IMR-90 (cell line): ENCODE measurements around the gene GOLGA6L2. TPM values are rescaled to one million over a fixed set of nuclear protein-coding genes. Genes with fewer than 3 reads are reported as not detected.

Source experiments
- ATAC-seq: fragments of 200-7000 bp; cut with Tn5 transposase; 2 replicates; pipeline ENCODE4 v1.9.1; 2020; ENCODE audit warnings: low read depth, mild to moderate bottlenecking, moderate library complexity
- BruUV-seq: library from RNA; stranded (reverse); fragments of 400-500 nt; replicated peaks from 2 replicates; lab custom pipeline; 2021; lab: Mats Ljungman, UMichigan
- CTCF ChIA-PET: fragments of 300-600 bp; formaldehyde crosslinking; extraction: SDS; loops from one replicate; lab custom pipeline; 2021; ENCODE audit warnings: antibody characterized with exemption; lab: Yijun Ruan, JAX
- POLR2A ChIA-PET: fragments of 300-600 bp; sonication (Branson Sonifier 250); formaldehyde crosslinking; loops from one replicate; lab custom pipeline; 2022; ENCODE audit warnings: antibody characterized with exemption; ENCODE audit not compliant: unreplicated experiment; lab: Charles Lee
- DNase-seq: peaks from one replicate; pipeline ENCODE4 v3.0.0; 2013
- H2AFZ ChIP-seq: replicated peaks from 2 replicates; pipeline ENCODE3; 2013; ENCODE audit warnings: low read length, mild to moderate bottlenecking; ENCODE audit not compliant: poor library complexity
- H2AK5ac ChIP-seq: 2 replicates; pipeline ENCODE4 v1.6.1; 2013; ENCODE audit warnings: low read depth, low read length, inconsistent platforms
- H2AK9ac ChIP-seq: replicated peaks from 2 replicates; pipeline ENCODE3; 2013; ENCODE audit warnings: mild to moderate bottlenecking, low read depth, low read length, moderate library complexity; ENCODE audit not compliant: poor library complexity
- H2BK120ac ChIP-seq: 2 replicates; pipeline ENCODE4 v1.6.1; 2013; ENCODE audit warnings: low read depth, low read length, inconsistent platforms
- H2BK15ac ChIP-seq: 3 replicates; pipeline ENCODE4 v1.6.1; 2013; ENCODE audit warnings: low read depth, low read length, inconsistent platforms
- H2BK20ac ChIP-seq: 2 replicates; pipeline ENCODE4 v1.6.1; 2013; ENCODE audit warnings: low read depth, mild to moderate bottlenecking, inconsistent platforms, low read length, moderate library complexity
- H2BK5ac ChIP-seq: 2 replicates; pipeline ENCODE4 v1.6.1; 2013; ENCODE audit warnings: mild to moderate bottlenecking, low read depth, low read length, inconsistent platforms; ENCODE audit not compliant: poor library complexity, severe bottlenecking
- H3K14ac ChIP-seq: replicated peaks from 2 replicates; pipeline ENCODE4 v1.6.1; 2013; ENCODE audit warnings: low read depth, low read length, inconsistent platforms
- H3K18ac ChIP-seq: 2 replicates; pipeline ENCODE4 v1.6.1; 2013; ENCODE audit warnings: low read depth, low read length, control low read depth
- H3K23ac ChIP-seq: 2 replicates; pipeline ENCODE4 v1.6.1; 2013; ENCODE audit warnings: low read depth, low read length, inconsistent platforms
- H3K27ac ChIP-seq: 2 replicates; pipeline ENCODE4 v1.5.1; 2013; ENCODE audit warnings: mild to moderate bottlenecking, control low read depth, low read length; ENCODE audit not compliant: insufficient read depth
- H3K27me3 ChIP-seq: 2 replicates; pipeline ENCODE4 v1.6.1; 2013; ENCODE audit warnings: low read length; ENCODE audit not compliant: control insufficient read depth, insufficient read depth
- H3K36me3 ChIP-seq: 2 replicates; pipeline ENCODE4 v1.6.1; 2013; ENCODE audit warnings: low read length, mixed read lengths; ENCODE audit not compliant: control insufficient read depth, insufficient read depth
- H3K4ac ChIP-seq: 2 replicates; pipeline ENCODE4 v1.6.1; 2013; ENCODE audit warnings: low read depth, low read length, inconsistent platforms
- H3K4me1 ChIP-seq: 2 replicates; pipeline ENCODE4 v1.6.1; 2013; ENCODE audit warnings: low read length, mixed read lengths; ENCODE audit not compliant: control insufficient read depth, insufficient read depth
- H3K4me2 ChIP-seq: 2 replicates; pipeline ENCODE4 v1.6.1; 2013; ENCODE audit warnings: low read depth, mild to moderate bottlenecking, control low read depth, low read length, moderate library complexity
- H3K4me3 ChIP-seq: 2 replicates; pipeline ENCODE4 v1.5.1; 2013; ENCODE audit warnings: low read depth, mild to moderate bottlenecking, control low read depth, low read length, moderate library complexity; ENCODE audit not compliant: insufficient read depth
- H3K56ac ChIP-seq: 2 replicates; pipeline ENCODE4 v1.6.1; 2013; ENCODE audit warnings: low read length, inconsistent platforms; ENCODE audit not compliant: insufficient read depth; ENCODE audit errors: extremely low read depth
- H3K79me1 ChIP-seq, 2 experiments: 2 replicates each; pipeline ENCODE4 v1.6.1; 2013; ENCODE audit warnings: low read length in 2 of 2, inconsistent platforms in 1 of 2, low read depth in 1 of 2
- H3K9ac ChIP-seq: 2 replicates; pipeline ENCODE4 v1.6.1; 2013; ENCODE audit warnings: low read depth, low read length, control low read depth
- H3K9me1 ChIP-seq: 2 replicates; pipeline ENCODE4 v1.6.1; 2013; ENCODE audit warnings: low read length, inconsistent platforms; ENCODE audit not compliant: insufficient read depth
- H3K9me3 ChIP-seq: 2 replicates; pipeline ENCODE4 v1.6.1; 2013; ENCODE audit warnings: low read length; ENCODE audit not compliant: control insufficient read depth, insufficient read depth
- H4K20me1 ChIP-seq: 2 replicates; pipeline ENCODE4 v1.6.1; 2013; ENCODE audit warnings: low read length, inconsistent platforms; ENCODE audit not compliant: insufficient read depth
- H4K5ac ChIP-seq: 2 replicates; pipeline ENCODE4 v1.6.1; 2013; ENCODE audit warnings: mild to moderate bottlenecking, low read depth, low read length, control low read depth
- H4K8ac ChIP-seq, 2 experiments: 2 replicates each; pipeline ENCODE4 v1.6.1; 2013; ENCODE audit warnings: low read depth in 2 of 2, low read length in 2 of 2, control low read depth in 1 of 2, inconsistent platforms in 1 of 2
- H4K91ac ChIP-seq: 2 replicates; pipeline ENCODE4 v1.6.1; 2013; ENCODE audit warnings: low read depth, low read length, inconsistent platforms; ENCODE audit not compliant: insufficient read depth
- BHLHE40 ChIP-seq: fragments of 150-350 bp; IDR thresholded peaks from 2 replicates; pipeline ENCODE4 v1.6.1; 2016; ENCODE audit warnings: mild to moderate bottlenecking, low read depth, low read length
- CEBPB ChIP-seq: IDR thresholded peaks from 2 replicates; pipeline ENCODE4 v1.6.1; 2012; ENCODE audit warnings: low read depth, low read length, improper control_type of control experiment
- CHD1 ChIP-seq: IDR thresholded peaks from 2 replicates; pipeline ENCODE4 v1.6.1; 2012; ENCODE audit warnings: low read depth, low read length, improper control_type of control experiment
- CTCF ChIP-seq: conservative IDR thresholded peaks from 2 replicates; pipeline ENCODE4 v1.5.1; 2012; ENCODE audit warnings: mild to moderate bottlenecking, low read depth, low read length, improper control_type of control experiment
- FOS ChIP-seq: fragments of 150-350 bp; IDR thresholded peaks from 2 replicates; pipeline ENCODE4 v1.6.1; 2016; ENCODE audit warnings: low read depth, low read length
- MXI1 ChIP-seq: IDR thresholded peaks from 2 replicates; pipeline ENCODE4 v1.6.1; 2012; ENCODE audit warnings: low read depth, mild to moderate bottlenecking, low read length, moderate library complexity, borderline replicate concordance
- POLR2A ChIP-seq: IDR thresholded peaks from 2 replicates; pipeline ENCODE4 v1.6.1; 2012; ENCODE audit warnings: mild to moderate bottlenecking, low read depth, low read length
- RAD21 ChIP-seq: IDR thresholded peaks from 2 replicates; pipeline ENCODE4 v1.6.1; 2012; ENCODE audit warnings: low read length, improper control_type of control experiment
- RCOR1 ChIP-seq: IDR thresholded peaks from 2 replicates; pipeline ENCODE4 v1.6.1; 2012; ENCODE audit warnings: mild to moderate bottlenecking, low read length, improper control_type of control experiment; ENCODE audit not compliant: insufficient replicate concordance
- RFX5 ChIP-seq: IDR thresholded peaks from 2 replicates; pipeline ENCODE4 v1.8.0; 2012; ENCODE audit warnings: low read depth, mild to moderate bottlenecking, low read length, moderate library complexity
- WGBS, 2 experiments: methylation state at CpG; one replicate each; pipeline versions ENCODE4 v1.1.5 to v1.1.7; 2013; ENCODE audit warnings: missing lambda C conversion rate in 2 of 2; ENCODE audit not compliant: insufficient read length in 1 of 2; ENCODE audit errors: extremely low coverage in 2 of 2; 5-methylcytosine and 5-hydroxymethylcytosine counted together
- dilution Hi-C: fragments of 300-500 bp; cut with HindIII; formaldehyde crosslinking; loops from one replicate; pipeline ENCODE4 v1.14.3; 2018; ENCODE audit warnings: low sequenced_read_pairs; ENCODE audit not compliant: unreplicated experiment
- in situ Hi-C: fragments of 300-500 bp; cut with MboI; formaldehyde crosslinking; loops from 3 replicates; pipeline ENCODE4 v1.14.3; 2019; ENCODE audit warnings: low sequenced_read_pairs, inconsistent platforms, mixed read lengths
- intact Hi-C: fragments of 100-400 bp; cut with micrococcal nuclease; formaldehyde crosslinking; loops from 2 replicates; pipeline ENCODE4 v1.10.0; 2022
- polyA plus RNA-seq, 3 experiments: library from polyadenylated mRNA; depleted of rRNA; stranded (reverse); fragments of >200 nt; gene quantifications; 2 replicates each; pipeline ENCODE4 v1.2.3, GENCODE V29; 2012; ENCODE audit warnings: low replicate concordance in 1 of 3
- total RNA-seq: library from RNA; depleted of rRNA; stranded (reverse); fragments of >200 nt; gene quantifications from 2 replicates; pipeline ENCODE4 v1.2.3, GENCODE V29; 2012

Gene GOLGA6L2
- total and polyA plus RNA-seq, 2 of the 4 experiments (the other 2 are of a cell fraction) = not detected

GRCh38 chr15:23424111-23424904 is 22.7 kb downstream of the GOLGA6L2 start:
- H2BK120ac ChIP-seq = no peak overlapping the region
- no peaks in the 10 kb centered on the region for H3K4me1 ChIP-seq
- 74% methylated on average over 4 of the region's 13 CpGs; no CpG with 5 or more reads in 1 of the 2 experiments for WGBS, 2 experiments
- in situ Hi-C loops (no loop called here), intact Hi-C loops (no loop called here), dilution Hi-C loops (no loop called here)
- H3K4me3 ChIP-seq = no peak overlapping the region
- H2BK15ac ChIP-seq = no peak overlapping the region
- H3K4ac ChIP-seq = no peak overlapping the region
- no peak overlapping the region for H2BK20ac ChIP-seq
- no peak overlapping the region for H3K23ac ChIP-seq
- H3K9me1 ChIP-seq = no peaks in the 10 kb centered on the region
- no peaks in the 10 kb centered on the region for H3K79me1 ChIP-seq
- no peak overlapping the region for H3K18ac ChIP-seq
- no peak overlapping the region for H4K8ac ChIP-seq
- no peak overlapping the region for H2BK5ac ChIP-seq
- H3K56ac ChIP-seq = no peak overlapping the region
- no peak overlapping the region for H3K9ac ChIP-seq
- no peaks in the 10 kb centered on the region for H3K36me3 ChIP-seq
- no peaks in the 10 kb centered on the region for H4K20me1 ChIP-seq
- no peak overlapping the region for H4K91ac ChIP-seq
- no peaks in the 10 kb centered on the region for H3K27me3 ChIP-seq
- peaks cover 12% of the 10 kb centered on the region; the same call in 1 of the 2 replicates for H3K9me3 ChIP-seq
- no peak for ATAC-seq
- no peak overlapping the region for H2AK5ac ChIP-seq
- no peak overlapping the region for H3K14ac ChIP-seq
- no peak for DNase-seq
- ChIA-PET POLR2A (no interaction called here), CTCF (interaction anchor here (0.7 kb wide), 1 partner anchor 43 kb away, joined by 3 read pairs; no protein-coding TSS in a partner anchor)
- TF ChIP-seq MXI1 = no peak
- no peak for TF ChIP-seq RAD21
- no peak for TF ChIP-seq FOS
- no peak for TF ChIP-seq CEBPB
- TF ChIP-seq RCOR1 = no peak
- no peak for TF ChIP-seq BHLHE40
- no peak for TF ChIP-seq CTCF
- no peak for TF ChIP-seq CHD1
- no peak for TF ChIP-seq RFX5
- no peak for TF ChIP-seq POLR2A
- no peak overlapping the region for H4K5ac ChIP-seq
- no TSS peak for BruUV-seq
- H3K27ac ChIP-seq = no peak overlapping the region
- H2AFZ ChIP-seq = no peak overlapping the region
- H3K4me2 ChIP-seq = no peak overlapping the region
- H2AK9ac ChIP-seq = no peak overlapping the region
